HG03095 (cell line): ENCODE measurements around the gene RAB27A.
A peak's percentile ranks its signal among the peaks of the same experiment; 100 is the strongest.
"Not testable (repeated sequence)": the region's sequence is repeated elsewhere in the genome, so short reads cannot be mapped to it uniquely, and the experiment has no call there.

Experiments
- ATAC-seq: cut with Tn5 transposase; IDR thresholded peaks from one replicate; pipeline ENCODE4 v1.9.1; 2021; ENCODE audit warnings: moderate library complexity; ENCODE audit not compliant: unreplicated experiment

Gene RAB27A

GRCh38 chr15:55282284-55282833, 7.3 kb downstream of the RAB27A start:
- ATAC-seq: no peak

GRCh38 chr15:55281517-55282228, 7.9 kb downstream of the RAB27A start:
- ATAC-seq: no peak

- not testable (repeated sequence) for ATAC-seq
Observed at GRCh38 chr15:55280589-55280988, 9.0 kb downstream of the RAB27A start.

GRCh38 chr15:55279746-55280351, 9.8 kb downstream of the RAB27A start:
- peak; percentile 84 for ATAC-seq

- ATAC-seq: no peak
Observed at GRCh38 chr15:55279100-55279745, 10.4 kb downstream of the RAB27A start.

- ATAC-seq: no peak
Observed at GRCh38 chr15:55277715-55278114, 11.9 kb downstream of the RAB27A start.

GRCh38 chr15:55277116-55277564, 12.5 kb downstream of the RAB27A start:
- ATAC-seq: peak; percentile 43

- ATAC-seq: no peak
Observed at GRCh38 chr15:55276324-55276723, 13.3 kb downstream of the RAB27A start.

- no peak for ATAC-seq
Observed at GRCh38 chr15:55270291-55270690, 19.3 kb downstream of the RAB27A start.

GRCh38 chr15:55268176-55268695, 21.4 kb downstream of the RAB27A start:
- ATAC-seq: no peak

GRCh38 chr15:55267401-55268175, 22.0 kb downstream of the RAB27A start:
- peak; percentile 87 for ATAC-seq

GRCh38 chr15:55266547-55266946, 23.1 kb downstream of the RAB27A start:
- ATAC-seq: no peak

- ATAC-seq: no peak
Observed at GRCh38 chr15:55260562-55261131, 29.0 kb downstream of the RAB27A start.

- no peak for ATAC-seq
Observed at GRCh38 chr15:55257938-55258337, 31.7 kb downstream of the RAB27A start.

GRCh38 chr15:55257012-55257670, 32.5 kb downstream of the RAB27A start:
- no peak for ATAC-seq

GRCh38 chr15:55256281-55257011, 33.2 kb downstream of the RAB27A start:
- no peak for ATAC-seq

GRCh38 chr15:55255714-55256113, 33.9 kb downstream of the RAB27A start:
- peak; percentile 55 for ATAC-seq

- ATAC-seq: peak; percentile 50
Observed at GRCh38 chr15:55254916-55255679, 34.5 kb downstream of the RAB27A start.
